ENCODE measurements around the gene C1GALT1C1L. TPM values are rescaled to one million over a fixed set of nuclear protein-coding genes. Genes with fewer than 3 reads are reported as not detected.
"Not testable (repeated sequence)": the region's sequence is repeated elsewhere in the genome, so short reads cannot be mapped to it uniquely, and the experiment has no call there.

The C1GALT1C1L gene
- polyA plus RNA-seq, 1 donor from 2014 or later, result not detected

DNA sequence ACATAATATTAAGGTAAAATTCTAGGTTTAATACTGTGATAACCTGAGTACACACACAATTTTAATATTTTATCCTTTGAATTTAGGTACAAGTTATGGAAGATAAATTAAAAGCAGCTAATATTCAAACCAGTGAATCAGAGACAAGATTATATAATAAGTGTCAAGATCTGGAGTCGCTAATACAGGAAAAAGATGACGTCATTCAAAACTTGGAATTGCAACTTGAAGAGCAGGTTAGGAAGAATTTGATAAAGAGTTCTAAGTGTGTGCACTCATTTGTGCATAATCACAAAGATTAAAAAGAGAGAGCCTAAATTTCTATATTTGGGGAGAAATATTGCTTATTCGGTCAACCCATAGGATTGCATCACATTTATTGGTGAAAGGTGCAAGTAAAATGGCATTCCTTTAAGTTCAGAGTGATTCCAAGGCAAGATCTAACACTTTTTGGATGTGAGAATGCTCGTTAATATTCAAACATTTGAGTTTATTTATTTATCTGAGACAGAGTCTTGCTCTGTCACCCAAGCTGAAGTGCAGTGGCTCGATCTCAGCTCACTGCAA lies 16.3 kb upstream of the C1GALT1C1L start:
- H3K27ac Mint-ChIP-seq, result no peak overlapping the region
- peaks cover 7% of the 10 kb centered on the region for H3K27me3 Mint-ChIP-seq
- no peaks in the 10 kb centered on the region for H3K4me1 Mint-ChIP-seq
- H3K4me3 Mint-ChIP-seq, result no peak overlapping the region
- H3K36me3 Mint-ChIP-seq, result peaks cover 2% of the 10 kb centered on the region
- no peaks in the 10 kb centered on the region for H3K9me3 Mint-ChIP-seq

DNA sequence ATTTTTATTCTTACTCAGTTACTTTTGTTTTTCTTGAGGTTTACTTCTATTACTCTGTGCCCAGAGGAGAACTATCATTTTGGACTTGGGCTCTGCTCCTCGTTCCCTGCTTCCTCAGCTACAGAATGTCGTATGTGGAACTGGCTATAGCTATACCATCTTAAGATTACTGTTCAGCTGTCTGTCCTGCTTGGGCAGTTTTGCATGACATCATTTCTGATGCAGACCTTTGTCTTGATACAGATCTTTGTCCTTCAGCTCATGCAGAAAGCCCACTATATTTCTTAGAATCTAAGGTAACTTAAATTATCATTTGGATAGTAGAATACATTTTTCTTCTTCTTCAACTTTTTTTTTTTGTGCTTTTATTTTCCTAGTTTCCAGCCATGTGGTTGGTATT lies 13.8 kb upstream of the C1GALT1C1L start:
- Mint-ChIP-seq H3K4me3 (no peak overlapping the region), H3K36me3 (peaks cover 2% of the 10 kb centered on the region), H3K27ac (no peak overlapping the region), H3K9me3 (peaks cover 0 to 3% (median 0%) of the 10 kb centered on the region in 3 donors), H3K27me3 (peaks cover 6% of the 10 kb centered on the region), H3K4me1 (peaks cover 0 to 3% (median 0%) of the 10 kb centered on the region in 3 donors)

GRCh38 chr2:43685357-43685756 lies 9.1 kb upstream of the C1GALT1C1L start:
- peaks cover 0 to 3% (median 0%) of the 10 kb centered on the region in 3 donors for H3K9me3 Mint-ChIP-seq
- no peaks in the 10 kb centered on the region for H3K36me3 Mint-ChIP-seq
- H3K4me1 Mint-ChIP-seq, result peaks cover 0 to 3% (median 0%) of the 10 kb centered on the region in 3 donors
- peaks cover 5% of the 10 kb centered on the region for H3K27me3 Mint-ChIP-seq
- no peak overlapping the region for H3K27ac Mint-ChIP-seq
- no peak overlapping the region for H3K4me3 Mint-ChIP-seq

DNA sequence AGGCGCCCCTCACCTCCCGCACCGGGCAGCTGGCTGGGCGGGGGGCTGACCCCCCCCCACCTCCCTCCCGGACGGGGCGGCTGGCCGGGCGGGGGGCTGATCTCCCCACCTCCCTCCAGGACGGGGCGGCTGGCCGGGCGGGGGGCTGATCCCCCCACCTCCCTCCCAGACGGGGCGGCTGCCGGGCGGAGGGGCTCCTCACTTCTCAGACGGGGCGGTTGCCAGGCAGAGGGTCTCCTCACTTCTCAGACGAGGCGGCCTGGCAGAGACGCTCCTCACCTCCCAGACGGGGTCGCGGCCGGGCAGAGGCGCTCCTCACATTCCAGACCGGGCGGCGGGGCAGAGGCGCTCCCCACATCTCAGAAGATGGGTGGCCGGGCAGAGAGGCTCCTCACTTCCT lies 1.6 kb upstream of the C1GALT1C1L start:
- H3K36me3 Mint-ChIP-seq, H3K4me3 Mint-ChIP-seq, H3K27ac Mint-ChIP-seq, H3K4me1 Mint-ChIP-seq, H3K9me3 Mint-ChIP-seq: not testable (repeated sequence)
- H3K27me3 Mint-ChIP-seq, result peaks cover 16% of the 10 kb centered on the region

DNA sequence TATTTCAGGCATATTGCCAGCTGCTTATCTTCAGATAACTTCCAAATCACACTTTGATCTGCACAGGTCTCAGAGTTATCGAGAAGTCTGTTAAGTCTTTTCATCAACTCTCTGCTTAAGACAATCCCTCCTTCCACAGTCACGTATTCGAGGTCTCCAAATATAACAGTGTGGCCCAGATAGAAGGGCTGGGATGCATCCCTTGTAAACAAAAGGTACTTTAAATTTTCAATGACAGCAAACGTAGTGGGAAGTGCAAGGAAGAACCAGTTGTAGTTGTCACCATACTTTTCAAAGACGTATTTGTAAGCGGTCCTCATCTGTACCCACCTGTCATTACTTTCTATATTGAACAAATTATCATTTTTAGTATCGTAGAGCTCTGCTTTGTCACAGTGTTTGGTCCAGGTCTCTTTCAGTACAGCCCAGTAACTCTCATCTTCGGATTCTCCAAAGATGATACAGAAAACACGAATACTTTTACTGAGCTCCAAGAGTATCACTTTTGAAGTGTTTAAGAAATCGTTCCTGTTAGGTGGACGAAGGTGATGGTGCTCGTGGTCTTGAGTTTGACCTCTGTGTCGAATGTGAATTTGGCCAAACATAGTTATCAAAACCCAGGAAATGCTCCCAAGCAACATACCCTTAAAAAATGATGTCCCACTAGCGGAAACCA lies 445 bp downstream of the C1GALT1C1L start:
- Mint-ChIP-seq H3K9me3 (peaks cover 5 to 6% (median 6%) of the 10 kb centered on the region in 3 donors), H3K4me1 (peaks cover 0 to 5% (median 4%) of the 10 kb centered on the region in 3 donors), H3K27me3 (peaks cover 18% of the 10 kb centered on the region), H3K36me3 (no peaks in the 10 kb centered on the region), H3K4me3 (peak overlapping the region in 3 of 4 donors; percentile 13 to 66 (median 28)), H3K27ac (no peak overlapping the region)

- H3K36me3 Mint-ChIP-seq, result peaks cover 3% of the 10 kb centered on the region
- H3K9me3 Mint-ChIP-seq, result peaks cover 0 to 3% (median 2%) of the 10 kb centered on the region in 3 donors
- H3K27ac Mint-ChIP-seq, result no peak overlapping the region
- H3K27me3 Mint-ChIP-seq, result peaks cover 9% of the 10 kb centered on the region
- no peaks in the 10 kb centered on the region for H3K4me1 Mint-ChIP-seq
- no peak overlapping the region for H3K4me3 Mint-ChIP-seq
Observed at GRCh38 chr2:43657241-43657640, 19.0 kb downstream of the C1GALT1C1L start.

DNA sequence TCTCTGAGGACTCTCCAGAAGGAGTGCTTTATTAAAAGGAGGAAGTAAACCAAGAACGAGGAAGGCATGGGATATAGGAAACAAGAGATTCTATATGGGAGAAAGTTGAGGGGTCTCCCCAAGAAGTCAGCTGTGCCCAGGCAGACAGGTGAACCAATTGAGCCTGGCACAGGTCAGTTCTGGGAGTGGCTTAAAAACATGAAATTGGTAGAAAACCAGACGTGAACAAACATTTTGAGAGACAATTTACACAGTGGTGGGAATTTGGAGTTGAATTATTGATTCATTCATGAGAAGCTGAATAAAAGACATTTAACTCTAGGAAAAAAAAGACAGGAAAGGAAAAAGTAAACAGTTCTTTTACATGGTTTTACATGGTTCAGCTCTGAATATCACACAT lies 22.7 kb downstream of the C1GALT1C1L start:
- H3K27ac Mint-ChIP-seq, result no peak overlapping the region
- peaks cover 15% of the 10 kb centered on the region for H3K27me3 Mint-ChIP-seq
- H3K4me1 Mint-ChIP-seq, result no peaks in the 10 kb centered on the region
- peaks cover 3% of the 10 kb centered on the region for H3K36me3 Mint-ChIP-seq
- no peak overlapping the region for H3K4me3 Mint-ChIP-seq
- no peaks in the 10 kb centered on the region for H3K9me3 Mint-ChIP-seq

GRCh38 chr2:43648994-43649701 lies 27.1 kb downstream of the C1GALT1C1L start:
- H3K36me3 Mint-ChIP-seq, result peaks cover 3% of the 10 kb centered on the region
- H3K4me3 Mint-ChIP-seq, result no peak overlapping the region
- H3K27ac Mint-ChIP-seq, result no peak overlapping the region
- peaks cover 15% of the 10 kb centered on the region for H3K27me3 Mint-ChIP-seq
- no peaks in the 10 kb centered on the region for H3K9me3 Mint-ChIP-seq
- peaks cover 0 to 1% (median 0%) of the 10 kb centered on the region in 3 donors for H3K4me1 Mint-ChIP-seq

GRCh38 chr2:43643680-43644079 lies 32.5 kb downstream of the C1GALT1C1L start:
- Mint-ChIP-seq H3K4me1 (peaks cover 0 to 1% (median 0%) of the 10 kb centered on the region in 3 donors), H3K27ac (no peak overlapping the region), H3K27me3 (no peaks in the 10 kb centered on the region), H3K4me3 (no peak overlapping the region), H3K36me3 (peaks cover 3% of the 10 kb centered on the region), H3K9me3 (no peaks in the 10 kb centered on the region)

- peaks cover 6% of the 10 kb centered on the region for H3K27me3 Mint-ChIP-seq
- no peaks in the 10 kb centered on the region for H3K9me3 Mint-ChIP-seq
- peaks cover 1 to 7% (median 6%) of the 10 kb centered on the region in 3 donors for H3K4me1 Mint-ChIP-seq
- H3K27ac Mint-ChIP-seq, result no peak overlapping the region
- peaks cover 3% of the 10 kb centered on the region for H3K36me3 Mint-ChIP-seq
- H3K4me3 Mint-ChIP-seq, result peak overlapping the region in 1 of 4 donors; percentile 32
Observed at GRCh38 chr2:43642363-43642762, 33.9 kb downstream of the C1GALT1C1L start.

DNA sequence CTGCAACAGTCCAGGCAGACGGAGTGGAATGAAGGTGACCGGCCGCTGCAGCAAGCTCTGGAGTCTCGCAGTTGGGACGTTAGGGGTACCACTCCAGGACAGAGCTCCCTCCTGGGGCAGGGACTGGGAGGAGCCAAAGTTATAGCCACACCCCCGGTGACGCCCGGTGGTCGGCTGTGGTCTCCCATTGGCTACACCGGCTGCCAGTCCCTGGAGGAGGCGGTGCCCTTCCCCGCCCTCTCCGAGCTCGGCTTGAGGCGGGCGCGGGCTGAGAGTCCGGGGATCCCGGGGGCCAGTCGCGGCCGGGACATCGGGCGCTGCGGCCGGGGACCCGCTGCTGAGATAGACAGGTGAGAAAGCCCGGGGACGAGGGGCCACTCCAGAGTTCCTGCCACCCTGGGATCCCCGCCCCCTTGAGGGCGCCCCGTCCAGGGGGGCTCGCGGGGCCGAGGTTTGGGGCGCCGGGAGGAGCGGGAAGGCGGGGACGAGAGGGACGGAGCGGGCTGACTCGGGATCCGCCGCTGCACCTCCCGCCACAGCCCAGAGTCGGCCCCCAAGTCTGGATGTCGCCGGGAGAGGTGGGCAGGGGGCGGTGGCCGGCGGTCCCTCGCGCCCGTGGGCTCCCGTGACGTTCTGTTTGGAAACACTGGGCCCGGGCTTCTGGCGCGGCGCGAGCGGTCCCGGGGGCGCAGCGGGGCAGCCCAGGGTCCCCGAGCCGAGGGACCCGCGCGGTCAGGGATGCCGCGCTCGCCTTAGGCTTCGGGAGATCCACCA lies 39.0 kb downstream of the C1GALT1C1L start, which contains the start of gene PLEKHH2:
TSS of gene PLEKHH2 (plus strand) at position 231 of the 774 bp plus-strand sequence. CDS start 7,414 bp downstream, outside the sequence.
- Mint-ChIP-seq H3K27ac (peak within 1 kb of the TSS in 2 of 3 donors; percentile 7 to 27), H3K27me3 (peaks cover 35% of the 10 kb centered on the region), H3K4me1 (peaks cover 8 to 13% (median 12%) of the 10 kb centered on the region in 3 donors), H3K9me3 (peaks cover 0 to 3% (median 0%) of the 10 kb centered on the region in 3 donors), H3K36me3 (peaks cover 4% of the 10 kb centered on the region), H3K4me3 (peak within 1 kb of the TSS; percentile 80 to 95 (median 90))

DNA sequence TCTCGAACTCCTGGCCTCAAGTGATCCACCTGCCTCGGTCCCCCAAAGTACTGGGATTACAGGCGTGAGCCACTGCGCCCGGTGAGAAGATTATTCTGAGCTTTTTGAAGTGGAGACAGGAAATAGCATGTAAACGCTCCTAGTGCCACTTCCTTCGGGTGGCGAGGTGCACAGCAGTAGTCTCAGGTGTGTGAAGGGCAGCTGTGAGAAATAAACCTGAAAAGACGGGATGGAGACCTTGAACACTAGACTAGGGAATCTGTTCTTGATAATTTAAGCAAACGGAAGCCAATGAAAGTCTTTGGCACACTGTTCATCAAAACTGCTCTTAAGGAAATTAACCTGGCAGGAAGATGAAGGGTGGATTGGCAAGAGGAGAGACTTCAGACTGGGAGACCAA lies 39.6 kb downstream of the C1GALT1C1L start:
- peaks cover 40% of the 10 kb centered on the region for H3K27me3 Mint-ChIP-seq
- peaks cover 0 to 3% (median 0%) of the 10 kb centered on the region in 3 donors for H3K9me3 Mint-ChIP-seq
- H3K27ac Mint-ChIP-seq, result peak overlapping the region in 2 of 3 donors; percentile 7 to 27
- H3K36me3 Mint-ChIP-seq, result peaks cover 4% of the 10 kb centered on the region
- H3K4me3 Mint-ChIP-seq, result peak overlapping the region; percentile 80 to 95 (median 90)
- H3K4me1 Mint-ChIP-seq, result peaks cover 8 to 13% (median 12%) of the 10 kb centered on the region in 3 donors

GRCh38 chr2:43636153-43636552 lies 40.1 kb downstream of the C1GALT1C1L start:
- Mint-ChIP-seq H3K4me1 (peaks cover 8 to 13% (median 12%) of the 10 kb centered on the region in 3 donors), H3K4me3 (peak overlapping the region; percentile 32 to 91 (median 77)), H3K27ac (peak overlapping the region in 1 of 3 donors; percentile 7), H3K27me3 (peaks cover 40% of the 10 kb centered on the region)
- not testable (repeated sequence) for H3K9me3 Mint-ChIP-seq, H3K36me3 Mint-ChIP-seq

DNA sequence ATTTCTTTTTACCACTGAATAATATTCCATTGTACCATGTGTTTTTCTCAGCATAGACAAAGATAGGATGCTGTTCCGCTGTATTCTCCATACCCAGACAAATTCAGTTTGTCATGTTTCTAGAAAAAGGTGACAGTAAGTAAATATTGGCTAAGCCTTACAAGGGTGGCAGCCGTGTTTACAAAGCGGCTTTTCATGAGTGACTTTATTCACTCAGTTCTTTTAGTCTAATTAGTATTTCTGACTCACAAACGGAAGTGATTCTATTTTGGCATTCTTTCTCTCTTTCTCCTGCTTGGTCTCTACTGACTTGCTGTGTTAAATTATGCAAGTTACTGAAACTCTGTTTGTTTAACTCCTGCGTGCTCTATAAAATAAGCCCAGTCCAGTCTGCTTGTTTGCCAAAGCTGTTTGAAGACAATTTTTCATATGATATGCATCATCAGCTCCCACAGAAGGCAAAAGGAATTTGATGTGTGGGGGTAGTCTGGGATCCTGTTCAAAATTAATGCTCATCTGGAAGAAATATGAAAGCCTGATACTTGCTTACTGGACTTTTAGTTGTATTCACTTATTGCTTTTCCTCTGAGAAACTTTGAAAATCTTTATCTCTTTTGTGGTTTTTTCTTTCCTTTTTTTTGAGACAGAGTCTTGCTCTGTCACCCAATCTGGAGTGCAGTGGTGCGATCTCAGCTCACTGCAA lies 41.5 kb downstream of the C1GALT1C1L start:
- Mint-ChIP-seq H3K27me3 (peaks cover 40% of the 10 kb centered on the region), H3K36me3 (peaks cover 3% of the 10 kb centered on the region), H3K9me3 (peaks cover 0 to 3% (median 2%) of the 10 kb centered on the region in 3 donors), H3K27ac (no peak overlapping the region), H3K4me3 (peak overlapping the region in 1 of 4 donors; percentile 21), H3K4me1 (peaks cover 8 to 13% (median 12%) of the 10 kb centered on the region in 3 donors)

Measured in IgD-negative memory B cell (primary cell).